Activated CD8-positive, alpha-beta T cell treated with anti-CD3 and anti-CD28 coated beads for 36 hours (primary cell): ENCODE measurements around the gene ST6GALNAC4. TPM values are rescaled to one million over a fixed set of nuclear protein-coding genes. Genes with fewer than 3 reads are reported as not detected.

Experiments used
- ATAC-seq: fragments of 200-7000 bp; cut with Tn5 transposase; one replicate; pipeline ENCODE4 v1.10.0; 2021; ENCODE audit warnings: mild to moderate bottlenecking, moderate library complexity
- CTCF ChIA-PET: fragments of 350-600 bp; sonication (Branson Sonifier 250); formaldehyde crosslinking; loops from one replicate; lab custom pipeline; 2021; ENCODE audit warnings: antibody characterized with exemption; lab: Charles Lee
- POLR2A ChIA-PET: fragments of 350-600 bp; sonication (Branson Sonifier 250); formaldehyde crosslinking; loops from one replicate; lab custom pipeline; 2021; ENCODE audit warnings: antibody characterized with exemption; lab: Charles Lee
- DNase-seq: peaks from one replicate; pipeline ENCODE4 v3.0.0-alpha.2; 2020
- H3K27ac Mint-ChIP-seq: one replicate; pipeline ENCODE4 v1.8.0; 2021; ENCODE audit warnings: mild to moderate bottlenecking, mixed read lengths
- H3K27me3 Mint-ChIP-seq: one replicate; pipeline ENCODE4 v1.8.0; 2021; ENCODE audit warnings: mixed read lengths
- H3K36me3 Mint-ChIP-seq: one replicate; pipeline ENCODE4 v1.8.0; 2021; ENCODE audit warnings: low read depth, mixed read lengths
- H3K4me1 Mint-ChIP-seq: one replicate; pipeline ENCODE4 v1.8.0; 2021; ENCODE audit warnings: low read depth, mixed read lengths
- H3K4me3 Mint-ChIP-seq: one replicate; pipeline ENCODE4 v1.8.0; 2021; ENCODE audit warnings: mild to moderate bottlenecking, moderate library complexity, mixed read lengths
- H3K9me3 Mint-ChIP-seq: one replicate; pipeline ENCODE4 v1.8.0; 2021; ENCODE audit warnings: mixed read lengths
- CTCF ChIP-seq: fragments of 200-600 bp; IDR thresholded peaks from one replicate; pipeline ENCODE4 v1.8.0; 2022; ENCODE audit warnings: antibody characterized with exemption, mild to moderate bottlenecking
- intact Hi-C: fragments of 100-400 bp; cut with micrococcal nuclease; formaldehyde crosslinking; loops from one replicate; pipeline ENCODE4 v1.10.0; 2022
- microRNA-seq: library from miRNA; unstranded; fragments of <30 nt; microRNA quantifications from one replicate; pipeline ENCODE4 v1.2.0, GENCODE V29; 2022; ENCODE audit warnings: borderline microRNAs expressed, borderline replicate concordance
- total RNA-seq, 2 experiments: library from RNA; stranded (reverse); gene quantifications; one replicate each; pipeline ENCODE4 v1.2.3, GENCODE V29; 2021

ST6GALNAC4 gene
- total RNA-seq, 2 experiments from 2014 or later: 34.3 to 34.9 TPM

GRCh38 chr9:127858041-127858512 is 58.8 kb downstream of the ST6GALNAC4 start:
- POLR2A ChIA-PET: no interaction called here
- no peak for ATAC-seq
- H3K36me3 Mint-ChIP-seq: no peaks in the 10 kb centered on the region
- H3K27me3 Mint-ChIP-seq: no peaks in the 10 kb centered on the region
- no peak for DNase-seq
- CTCF ChIA-PET: interaction anchor here (9.2 kb wide), 1 partner anchor 9 kb away, joined by 107 read pairs; no protein-coding TSS in a partner anchor
- no peak overlapping the region for H3K4me3 Mint-ChIP-seq
- intact Hi-C loops: no loop called here
- no peaks in the 10 kb centered on the region for H3K9me3 Mint-ChIP-seq
- peaks cover 33% of the 10 kb centered on the region for H3K4me1 Mint-ChIP-seq
- TF ChIP-seq CTCF: no peak
- H3K27ac Mint-ChIP-seq: no peak overlapping the region

Small RNAs within 50 kb of the gene (microRNA-seq; reads per million reads assigned to microRNA genes)
- not detected for gene MIR4672

Other genes with a start within 250 kb of the ST6GALNAC4 start
- under 1 TPM in 1 of 2 experiments, not detected in 1; 0.11 TPM for gene CFAP157, start 210.1 kb downstream of the ST6GALNAC4 start, total RNA-seq
- gene PTRH1, start 201.4 kb downstream of the ST6GALNAC4 start, total RNA-seq: 10 to 100 TPM; 15.9 to 16.0 TPM
- 1 to 10 TPM; 2.1 to 2.3 TPM for gene TTC16, start 201.0 kb downstream of the ST6GALNAC4 start, total RNA-seq
- 10 to 100 TPM; 14.4 to 16.1 TPM for gene TOR2A, start 181.7 kb downstream of the ST6GALNAC4 start, total RNA-seq
- 10 to 100 TPM; 29.9 to 30.3 TPM for gene SH2D3C, start 138.4 kb downstream of the ST6GALNAC4 start, total RNA-seq
- 10 to 100 TPM; 86.2 to 91.6 TPM for gene CDK9, start 131.0 kb downstream of the ST6GALNAC4 start, total RNA-seq
- 10 to 100 TPM; 79.8 to 80.4 TPM for gene FPGS, start 114.2 kb downstream of the ST6GALNAC4 start, total RNA-seq
- 10 to 100 TPM; 14.2 to 15.0 TPM for gene ENG, start 62.4 kb downstream of the ST6GALNAC4 start, total RNA-seq
- gene AK1, start 39.4 kb downstream of the ST6GALNAC4 start, total RNA-seq: 10 to 100 TPM; 12.1 to 14.8 TPM
- gene ST6GALNAC6, start 17.4 kb downstream of the ST6GALNAC4 start, total RNA-seq: 10 to 100 TPM; 36.9 to 38.8 TPM
- 1 to 10 TPM; 1.7 to 2.5 TPM for gene PIP5KL1, start 13.7 kb upstream of the ST6GALNAC4 start, total RNA-seq
- 10 to 100 TPM; 41.3 to 43.9 TPM for gene DPM2, start 20.8 kb upstream of the ST6GALNAC4 start, total RNA-seq
- 10 to 100 TPM; 79.7 to 81.5 TPM for gene EEIG1, start 63.9 kb upstream of the ST6GALNAC4 start, total RNA-seq
- gene NAIF1, start 150.3 kb upstream of the ST6GALNAC4 start, total RNA-seq: 10 to 100 TPM in 1 of 2 experiments, 1 to 10 TPM in 1; 8.4 to 11.8 TPM
- 10 to 100 TPM; 12.9 to 14.6 TPM for gene SLC25A25, start 151.2 kb upstream of the ST6GALNAC4 start, total RNA-seq
- 10 to 100 TPM; 40.8 to 49.5 TPM for gene PTGES2, start 210.7 kb upstream of the ST6GALNAC4 start, total RNA-seq
- gene LCN2, start 232.4 kb upstream of the ST6GALNAC4 start, total RNA-seq: not detected
- 100 to 1,000 TPM; 127 to 132 TPM for gene BBLN, start 243.2 kb upstream of the ST6GALNAC4 start, total RNA-seq